HEK293 (cell line): Measurements from ENCODE around the gene ANKRD11.

Experiments
- CTCF ChIA-PET: fragments of 350-600 bp; formaldehyde crosslinking; extraction: SDS; loops from one replicate; lab custom pipeline; 2021; ENCODE audit warnings: antibody characterized with exemption; lab: Yijun Ruan, JAX
- POLR2A ChIA-PET: fragments of 300-600 bp; formaldehyde crosslinking; extraction: SDS; loops from one replicate; lab custom pipeline; 2020; ENCODE audit warnings: antibody characterized with exemption, inconsistent platforms; lab: Yijun Ruan, JAX
- H3K27ac ChIP-seq: fragments of 200-500 bp; sonication (Bioruptor generic); 2 replicates; pipeline ENCODE4 v1.5.1; 2014; ENCODE audit warnings: low read depth, low read length, control low read depth, inconsistent platforms; ENCODE audit errors: extremely low read depth
- H3K36me3 ChIP-seq, 2 experiments: fragments of 200-500 bp in 1 of 2; sonication (Bioruptor generic) in 1 of 2; 1 replicate in 1 of 2; 2 replicates in 1 of 2; pipeline ENCODE4 v1.5.1; 2014 to 2017; ENCODE audit warnings: inconsistent platforms in 2 of 2, low read length in 2 of 2; ENCODE audit not compliant: control insufficient read depth in 2 of 2, insufficient read depth in 1 of 2
- H3K4me1 ChIP-seq: fragments of 200-500 bp; sonication (Bioruptor generic); 2 replicates; pipeline ENCODE4 v1.5.1; 2014; ENCODE audit warnings: mild to moderate bottlenecking, low read length, inconsistent platforms; ENCODE audit not compliant: control insufficient read depth, insufficient read depth
- H3K4me3 ChIP-seq: 2 replicates; pipeline ENCODE4 v1.5.1; 2011; ENCODE audit warnings: low read depth, mild to moderate bottlenecking, control low read depth, low read length, moderate library complexity
- H3K9me3 ChIP-seq: fragments of 200-500 bp; sonication (Bioruptor generic); 2 replicates; pipeline ENCODE4 v1.5.1; 2014; ENCODE audit warnings: low read depth, low read length, inconsistent platforms; ENCODE audit not compliant: control insufficient read depth, insufficient read depth
- BCL11B ChIP-seq: fragments of 450-650 bp; formaldehyde crosslinking; IDR thresholded peaks from 2 replicates; pipeline ENCODE4 v1.5.1; 2016; ENCODE audit warnings: low read depth, missing biosample characterization, missing genetic modification characterization
- INSM2 ChIP-seq: fragments of 450-650 bp; formaldehyde crosslinking; IDR thresholded peaks from 2 replicates; pipeline ENCODE4 v1.5.1; 2016; ENCODE audit warnings: missing biosample characterization, missing genetic modification characterization
- TRIM28 ChIP-seq: IDR thresholded peaks from 2 replicates; pipeline ENCODE4 v1.6.1; 2011; ENCODE audit warnings: low read length, control low read depth, borderline replicate concordance
- ZFP3 ChIP-seq: fragments of 450-650 bp; formaldehyde crosslinking; IDR thresholded peaks from 2 replicates; pipeline ENCODE4 v1.5.1; 2016; ENCODE audit warnings: low read depth, missing biosample characterization, missing genetic modification characterization
- ZNF211 ChIP-seq: fragments of 450-650 bp; formaldehyde crosslinking; IDR thresholded peaks from 2 replicates; pipeline ENCODE4 v1.5.1; 2016; ENCODE audit warnings: low read depth, missing biosample characterization, missing genetic modification characterization
- ZNF239 ChIP-seq: fragments of 450-650 bp; formaldehyde crosslinking; IDR thresholded peaks from 2 replicates; pipeline ENCODE4 v1.5.1; 2016; ENCODE audit warnings: missing biosample characterization, missing genetic modification characterization
- ZNF341 ChIP-seq: fragments of 450-650 bp; formaldehyde crosslinking; IDR thresholded peaks from 2 replicates; pipeline ENCODE4; 2016; ENCODE audit warnings: low read depth, missing biosample characterization, missing genetic modification characterization
- ZNF449 ChIP-seq: fragments of 450-650 bp; formaldehyde crosslinking; IDR thresholded peaks from 2 replicates; pipeline ENCODE4 v1.5.1; 2017; ENCODE audit warnings: missing biosample characterization, mild to moderate bottlenecking, missing genetic modification characterization, moderate library complexity
- ZNF501 ChIP-seq: fragments of 450-650 bp; formaldehyde crosslinking; IDR thresholded peaks from 2 replicates; pipeline ENCODE4 v1.5.1; 2016; ENCODE audit warnings: missing biosample characterization, missing genetic modification characterization
- ZNF544 ChIP-seq: fragments of 450-650 bp; formaldehyde crosslinking; IDR thresholded peaks from 2 replicates; pipeline ENCODE4 v1.5.0; 2017; ENCODE audit warnings: missing biosample characterization, missing genetic modification characterization
- ZNF548 ChIP-seq: fragments of 450-650 bp; formaldehyde crosslinking; IDR thresholded peaks from 2 replicates; pipeline ENCODE4 v1.5.1; 2016; ENCODE audit warnings: missing biosample characterization, missing genetic modification characterization
- ZNF692 ChIP-seq: fragments of 450-650 bp; formaldehyde crosslinking; IDR thresholded peaks from 2 replicates; pipeline ENCODE4 v1.5.1; 2016; ENCODE audit warnings: missing biosample characterization, missing genetic modification characterization
- ZNF777 ChIP-seq: fragments of 450-650 bp; formaldehyde crosslinking; IDR thresholded peaks from 2 replicates; pipeline ENCODE4 v1.5.1; 2017; ENCODE audit warnings: missing biosample characterization, missing genetic modification characterization, borderline replicate concordance
- TF ChIP-seq, protein P1 (sequence below): fragments of 450-650 bp; formaldehyde crosslinking; IDR thresholded peaks from 2 replicates; pipeline ENCODE4 v1.5.1; 2016; ENCODE audit warnings: missing biosample characterization, missing genetic modification characterization, borderline replicate concordance

ANKRD11 gene

DNA sequence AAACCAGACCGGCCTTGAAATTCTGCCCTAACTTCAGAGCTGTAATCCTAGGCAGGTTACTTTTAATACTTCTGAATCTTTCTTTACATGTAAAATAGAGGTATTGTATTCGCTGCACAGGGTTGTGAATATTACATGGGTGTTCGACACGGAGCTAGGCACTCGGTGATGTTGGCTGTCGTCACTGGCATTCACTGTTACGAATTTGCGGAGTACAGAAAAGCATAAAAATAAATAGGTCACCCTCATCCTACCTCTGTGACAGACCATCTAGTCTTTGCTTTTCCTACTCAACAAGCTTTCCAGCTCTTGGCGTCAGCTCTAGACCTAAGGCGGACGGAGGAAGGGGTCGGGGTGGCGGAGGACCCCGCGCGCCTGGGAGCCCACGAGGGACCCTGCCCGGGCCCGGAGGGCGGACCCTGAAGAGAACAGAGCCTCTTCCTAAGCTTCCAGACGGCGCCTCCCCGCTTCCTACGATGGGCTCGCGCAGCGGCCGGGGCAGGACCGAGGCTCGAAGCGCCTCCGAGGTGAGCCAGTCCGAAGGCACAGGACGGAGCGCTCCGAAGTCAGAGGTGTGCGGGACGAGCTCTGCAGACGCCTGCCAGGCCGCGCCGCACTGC lies 17.0 kb upstream of the ANKRD11 start:
- peak overlapping the region; percentile 80 for H3K27ac ChIP-seq
- H3K9me3 ChIP-seq: no peaks in the 10 kb centered on the region
- H3K4me3 ChIP-seq: peak overlapping the region; percentile 86
- TF ChIP-seq INSM2 (tag by site-specific recombination): no peak
- TF ChIP-seq ZNF692 (tag by site-specific recombination): 0 out of 2 replicates have a peak, but pooled peaks have one; percentile 5
- TF ChIP-seq, all 188 proteins: peak for 1
- POLR2A ChIA-PET: interaction anchor here (0.5 to 2.5 kb wide), 9 partner anchors 10 to 193 kb away, joined by 3 to 11 read pairs (median 5); partner anchors contain the start of gene ANKRD11
- CTCF ChIA-PET: interaction anchor here (0.5 to 0.6 kb wide), 3 partner anchors 11 to 287 kb away, joined by 3 to 6 read pairs (median 4); no protein-coding TSS in a partner anchor
- no peaks in the 10 kb centered on the region for H3K4me1 ChIP-seq
- peaks cover 12 to 21% of the 10 kb centered on the region in 2 experiments; a peak in 2 of 3 replicates for H3K36me3 ChIP-seq

GRCh38 chr16:89506791-89507191 lies 16.4 kb upstream of the ANKRD11 start:
- H3K9me3 ChIP-seq: no peaks in the 10 kb centered on the region
- CTCF ChIA-PET: interaction anchor here (0.6 kb wide), 2 partner anchors 12 to 77 kb away, joined by 3 to 4 read pairs; no protein-coding TSS in a partner anchor
- H3K27ac ChIP-seq: no peak overlapping the region
- H3K4me3 ChIP-seq: no peak overlapping the region
- H3K4me1 ChIP-seq: no peaks in the 10 kb centered on the region
- TF ChIP-seq BCL11B (tag by site-specific recombination) (no peak), ZNF777 (no peak), ZNF692 (tag by site-specific recombination) (no peak), ZNF239 (tag by site-specific recombination) (no peak), TRIM28 (no peak), ZNF548 (tag by site-specific recombination) (no peak)
- TF ChIP-seq, all 188 proteins: peak for 0
- H3K36me3 ChIP-seq: peaks cover 8 to 16% of the 10 kb centered on the region in 2 experiments; a peak in 2 of 3 replicates
- POLR2A ChIA-PET: interaction anchor here (0.6 to 2.5 kb wide), 2 partner anchors 12 to 214 kb away, joined by 3 to 10 read pairs; no protein-coding TSS in a partner anchor

DNA sequence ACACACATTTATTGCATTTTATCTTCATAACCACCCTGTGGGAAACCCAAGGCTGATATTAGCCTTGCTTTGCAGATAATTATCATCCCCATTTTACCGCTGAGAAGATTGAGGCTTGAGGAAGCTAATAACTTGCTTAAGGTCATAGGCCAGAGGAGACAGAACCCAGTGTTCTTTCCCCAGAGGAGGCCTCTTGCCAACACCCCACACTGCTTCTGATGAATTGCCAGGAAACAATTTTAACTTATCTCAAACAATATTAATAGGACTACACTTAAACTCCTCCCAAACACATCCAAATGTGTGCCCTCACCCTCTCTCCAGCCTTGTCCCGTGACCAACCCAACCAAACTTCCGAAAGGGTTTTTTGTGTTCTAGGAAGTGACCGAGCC lies 15.7 kb upstream of the ANKRD11 start:
- H3K27ac ChIP-seq: no peak overlapping the region

DNA sequence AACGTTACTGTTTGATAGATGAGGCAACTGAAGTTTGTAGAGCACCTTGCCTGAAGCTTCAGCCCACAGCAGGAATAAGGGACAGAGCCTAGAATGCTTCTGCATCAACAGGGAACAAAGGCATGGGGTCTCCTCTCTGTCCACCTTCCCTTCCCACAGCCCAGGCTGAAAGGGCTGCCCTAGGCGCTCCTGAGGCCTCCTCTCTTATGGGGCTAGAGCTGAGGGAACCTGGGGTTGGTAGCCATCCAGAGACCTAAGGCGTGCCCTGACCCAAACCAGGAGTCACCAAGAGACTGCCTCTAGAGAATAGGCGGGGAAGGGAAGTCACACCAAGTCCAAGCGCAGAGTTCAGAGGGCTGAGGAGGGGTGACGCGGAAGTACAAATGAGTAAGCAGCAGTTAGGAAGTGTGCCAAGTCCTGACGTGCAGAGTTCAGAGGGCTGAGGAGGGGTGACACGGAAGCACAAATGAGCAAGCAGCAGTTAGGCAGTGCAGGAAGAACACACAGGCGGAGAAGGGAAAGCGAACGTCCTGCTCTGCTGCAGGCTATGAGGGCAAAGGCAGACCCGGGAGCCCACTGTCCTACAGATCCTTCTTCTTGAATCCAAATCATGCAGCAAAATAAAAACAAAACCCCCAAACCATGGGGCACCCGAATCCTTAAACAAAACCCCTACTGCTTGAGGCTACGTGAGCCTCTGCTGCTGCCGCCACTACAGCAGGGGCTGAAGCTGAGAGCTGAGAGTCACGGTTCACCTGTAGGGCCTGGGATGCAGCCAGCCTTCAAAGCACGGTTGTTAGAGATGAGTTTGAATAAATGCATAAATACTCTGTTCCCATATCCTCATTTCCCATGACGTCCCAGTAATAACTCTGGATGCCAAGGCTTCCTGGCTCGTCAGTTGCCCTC lies 15.1 kb upstream of the ANKRD11 start:
- no peak overlapping the region for H3K4me3 ChIP-seq
- no peaks in the 10 kb centered on the region for H3K9me3 ChIP-seq
- H3K27ac ChIP-seq: no peak overlapping the region
- H3K36me3 ChIP-seq: peaks cover under 1 to 2% of the 10 kb centered on the region in 2 experiments; a peak in 2 of 3 replicates
- ChIA-PET CTCF (interaction anchor here (0.7 kb wide), 1 partner anchor 120 kb away, joined by 3 read pairs; no protein-coding TSS in a partner anchor), POLR2A (no interaction called here)
- no peaks in the 10 kb centered on the region for H3K4me1 ChIP-seq
- TF ChIP-seq, protein P1, sequence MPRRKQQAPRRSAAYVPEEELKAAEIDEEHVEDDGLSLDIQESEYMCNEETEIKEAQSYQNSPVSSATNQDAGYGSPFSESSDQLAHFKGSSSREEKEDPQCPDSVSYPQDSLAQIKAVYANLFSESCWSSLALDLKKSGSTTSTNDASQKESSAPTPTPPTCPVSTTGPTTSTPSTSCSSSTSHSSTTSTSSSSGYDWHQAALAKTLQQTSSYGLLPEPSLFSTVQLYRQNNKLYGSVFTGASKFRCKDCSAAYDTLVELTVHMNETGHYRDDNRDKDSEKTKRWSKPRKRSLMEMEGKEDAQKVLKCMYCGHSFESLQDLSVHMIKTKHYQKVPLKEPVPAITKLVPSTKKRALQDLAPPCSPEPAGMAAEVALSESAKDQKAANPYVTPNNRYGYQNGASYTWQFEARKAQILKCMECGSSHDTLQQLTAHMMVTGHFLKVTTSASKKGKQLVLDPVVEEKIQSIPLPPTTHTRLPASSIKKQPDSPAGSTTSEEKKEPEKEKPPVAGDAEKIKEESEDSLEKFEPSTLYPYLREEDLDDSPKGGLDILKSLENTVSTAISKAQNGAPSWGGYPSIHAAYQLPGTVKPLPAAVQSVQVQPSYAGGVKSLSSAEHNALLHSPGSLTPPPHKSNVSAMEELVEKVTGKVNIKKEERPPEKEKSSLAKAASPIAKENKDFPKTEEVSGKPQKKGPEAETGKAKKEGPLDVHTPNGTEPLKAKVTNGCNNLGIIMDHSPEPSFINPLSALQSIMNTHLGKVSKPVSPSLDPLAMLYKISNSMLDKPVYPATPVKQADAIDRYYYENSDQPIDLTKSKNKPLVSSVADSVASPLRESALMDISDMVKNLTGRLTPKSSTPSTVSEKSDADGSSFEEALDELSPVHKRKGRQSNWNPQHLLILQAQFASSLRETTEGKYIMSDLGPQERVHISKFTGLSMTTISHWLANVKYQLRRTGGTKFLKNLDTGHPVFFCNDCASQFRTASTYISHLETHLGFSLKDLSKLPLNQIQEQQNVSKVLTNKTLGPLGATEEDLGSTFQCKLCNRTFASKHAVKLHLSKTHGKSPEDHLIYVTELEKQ (tag by site-specific recombination): no peak
- TF ChIP-seq ZNF211 (tag by site-specific recombination) (no peak), ZNF449 (tag by site-specific recombination) (no peak), ZNF544 (tag by site-specific recombination) (no peak), ZNF341 (tag by site-specific recombination) (no peak), ZNF501 (no peak)

More for the DNA sequence above, 15.7 kb upstream of the ANKRD11 start:
- TF ChIP-seq ZFP3 (tag by site-specific recombination): no peak
- TF ChIP-seq, all 188 proteins: peak for 0
- Histone ChIP-seq H3K9me3 (no peaks in the 10 kb centered on the region), H3K4me3 (no peak overlapping the region), H3K4me1 (no peaks in the 10 kb centered on the region), H3K36me3 (peaks cover 7 to 9% of the 10 kb centered on the region in 2 experiments; a peak in 2 of 3 replicates)
- ChIA-PET POLR2A (interaction anchor here (0.6 kb wide), 1 partner anchor 213 kb away, joined by 3 read pairs; no protein-coding TSS in a partner anchor), CTCF (interaction anchor here (0.6 kb wide), 1 partner anchor 78 kb away, joined by 3 read pairs; no protein-coding TSS in a partner anchor)
